ENCODE data around the gene HACL1.

DNA sequence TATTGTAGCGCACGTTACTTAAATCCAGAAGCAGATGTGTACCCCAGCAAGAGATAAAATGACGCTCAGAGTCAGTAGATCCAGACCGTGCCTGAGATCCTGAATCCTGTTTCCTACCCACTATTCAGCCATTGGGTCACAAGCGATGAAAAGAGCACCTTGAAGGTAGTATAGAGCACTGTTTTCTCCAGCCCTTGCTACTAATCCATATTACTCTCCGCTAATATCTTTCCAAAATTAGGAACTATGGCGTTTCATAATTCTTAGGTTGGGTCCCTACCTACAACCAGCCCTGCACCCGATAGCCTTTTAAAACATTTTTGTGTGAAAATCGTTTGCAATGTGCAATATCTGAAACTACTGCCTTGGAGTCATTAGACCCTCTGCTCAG lies 772 bp upstream of the HACL1 start:
- TF ChIP-seq POLR2AphosphoS5 (IDR thresholded peaks at IDR 0.05; ENCODE audit: low read depth, low read length), result no peak
- TF ChIP-seq POLR2A (IDR thresholded peaks at IDR 0.05; ENCODE audit: low read depth, low read length), result no peak

Data from GM12892 (cell line).